OCI-LY3 (cell line): ENCODE data around the gene NMNAT1.

ENCODE experiments used
- CTCF ChIP-seq: fragments of 200-600, 300-600 bp; sonication (generic); IDR thresholded peaks from 2 replicates; pipeline ENCODE4 v1.5.1; 2014; ENCODE audit warnings: antibody characterized with exemption, low read length, low read depth
- EZH2phosphoT487 ChIP-seq: fragments of 200-600 bp; shearing (Covaris generic); IDR thresholded peaks from 2 replicates; pipeline ENCODE4 v1.6.1; 2018; ENCODE audit warnings: antibody characterized with exemption, mixed run types, low read depth

GRCh38 chr1:9984253-9984652 lies 41.0 kb downstream of the NMNAT1 start:
- TF ChIP-seq CTCF (no peak), EZH2phosphoT487 (no peak)
